CD4-positive, alpha-beta memory T cell (primary cell): ENCODE measurements around the gene TDRKH. TPM values are rescaled to one million over a fixed set of nuclear protein-coding genes. Genes with fewer than 3 reads are reported as not detected.
"Not testable (repeated sequence)": the region's sequence is repeated elsewhere in the genome, so short reads cannot be mapped to it uniquely, and the experiment has no call there.

Experiments used
- CTCF ChIA-PET: fragments of 350-600 bp; sonication (Branson Sonifier 250); formaldehyde crosslinking; loops from one replicate; lab custom pipeline; 2021; ENCODE audit warnings: inconsistent platforms; ENCODE audit not compliant: partially characterized antibody; lab: Charles Lee
- POLR2A ChIA-PET: fragments of 350-600 bp; sonication (Branson Sonifier 250); formaldehyde crosslinking; loops from one replicate; lab custom pipeline; 2021; ENCODE audit not compliant: partially characterized antibody; lab: Charles Lee
- DNase-seq, 5 donors: peaks; one replicate each; pipeline versions ENCODE4 v3.0.0 to v3.0.0-alpha.2; 2020 to 2022; ENCODE audit warnings: mixed read lengths in 1 of 5
- H3K27ac ChIP-seq: one replicate; pipeline ENCODE4 v1.7.0; 2013; ENCODE audit warnings: low read depth, low read length
- H3K27me3 ChIP-seq: 2 replicates; pipeline ENCODE4 v1.7.0; 2013; ENCODE audit warnings: mild to moderate bottlenecking, low read length, moderate library complexity; ENCODE audit not compliant: insufficient read depth
- H3K36me3 ChIP-seq: 2 replicates; pipeline ENCODE4 v1.7.0; 2013; ENCODE audit warnings: mild to moderate bottlenecking, low read length, moderate library complexity; ENCODE audit not compliant: insufficient read depth
- H3K4me1 ChIP-seq: 2 replicates; pipeline ENCODE4 v1.7.0; 2013; ENCODE audit warnings: mild to moderate bottlenecking, low read length, moderate library complexity; ENCODE audit not compliant: insufficient read depth
- H3K4me3 ChIP-seq, 2 donors: one replicate each; pipeline ENCODE4 v1.7.0; 2013; ENCODE audit warnings: low read length in 2 of 2, mild to moderate bottlenecking in 1 of 2
- H3K9me3 ChIP-seq, 2 donors: one replicate each; pipeline ENCODE4 v1.7.0; 2013; ENCODE audit warnings: low read length in 2 of 2, control low read depth in 1 of 2; ENCODE audit not compliant: control insufficient read depth in 1 of 2
- H3K27ac Mint-ChIP-seq, 7 donors: one replicate each; pipeline ENCODE4 v1.8.0; 2020 to 2021; ENCODE audit warnings: mixed read lengths in 7 of 7, mild to moderate bottlenecking in 6 of 7, inconsistent platforms in 3 of 7, moderate library complexity in 3 of 7
- H3K27me3 Mint-ChIP-seq, 2 donors: one replicate each; pipeline ENCODE4 v1.8.0; 2020 to 2021; ENCODE audit warnings: mixed read lengths in 2 of 2
- H3K36me3 Mint-ChIP-seq, 2 donors: one replicate each; pipeline ENCODE4 v1.8.0; 2020 to 2021; ENCODE audit warnings: mixed read lengths in 2 of 2, inconsistent platforms in 1 of 2, mild to moderate bottlenecking in 1 of 2
- H3K4me1 Mint-ChIP-seq, 4 donors: one replicate each; pipeline ENCODE4 v1.8.0; 2020 to 2021; ENCODE audit warnings: mixed read lengths in 4 of 4, mild to moderate bottlenecking in 1 of 4
- H3K4me3 Mint-ChIP-seq, 8 donors: one replicate each; pipeline ENCODE4 v1.8.0; 2020 to 2021; ENCODE audit warnings: mixed read lengths in 8 of 8, mild to moderate bottlenecking in 7 of 8, moderate library complexity in 6 of 8, inconsistent platforms in 3 of 8
- H3K9me3 Mint-ChIP-seq, 8 donors: one replicate each; pipeline ENCODE4 v1.8.0; 2020 to 2021; ENCODE audit warnings: mixed read lengths in 8 of 8, mild to moderate bottlenecking in 5 of 8, inconsistent platforms in 3 of 8, moderate library complexity in 1 of 8
- intact Hi-C: fragments of 100-400 bp; cut with micrococcal nuclease; formaldehyde crosslinking; loops from one replicate; pipeline ENCODE4 v1.15.1; 2023
- polyA plus RNA-seq, 2 donors: library from polyadenylated mRNA; unstranded; fragments of 300-500 nt; fragmentation: Illumina TruSeq; gene quantifications; one replicate each; pipeline ENCODE4 v1.2.3, GENCODE V29; 2021
- total RNA-seq, 2 experiments: library from RNA; stranded (reverse); gene quantifications; one replicate each; pipeline ENCODE4 v1.2.3, GENCODE V29; 2021

The TDRKH gene
- total and polyA plus RNA-seq, 4 experiments from 2014 or later: 16.6 to 29.3 (median 23.9) TPM

DNA sequence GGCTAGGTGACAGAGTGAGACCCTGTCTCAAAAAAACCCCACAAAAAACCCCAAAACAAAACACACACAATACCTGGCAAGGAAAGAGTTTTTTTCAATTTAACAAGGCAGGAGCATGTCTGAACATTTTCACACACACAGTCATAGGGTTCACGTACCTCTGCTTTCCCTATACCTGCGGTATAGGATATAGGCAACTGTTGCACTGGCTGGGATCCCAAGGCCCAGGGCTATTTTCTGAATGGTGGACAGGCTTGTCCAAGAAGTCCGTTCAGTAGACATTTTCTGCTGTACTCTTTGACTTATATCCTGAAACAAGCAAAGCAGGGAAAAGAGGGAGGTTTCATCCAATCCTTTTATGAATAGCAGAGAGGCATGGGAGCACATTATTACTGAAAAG, 7.6 kb downstream of the TDRKH start:
- no peaks in the 10 kb centered on the region for H3K9me3 Mint-ChIP-seq
- no peak overlapping the region for H3K27ac ChIP-seq
- H3K4me1 ChIP-seq: peaks cover 5% of the 10 kb centered on the region
- CTCF ChIA-PET: no interaction called here
- H3K27ac Mint-ChIP-seq: peak overlapping the region in 2 of 7 donors; percentile 12 to 19
- H3K4me3 Mint-ChIP-seq: no peak overlapping the region
- intact Hi-C loops: no loop called here
- DNase-seq: no peak
- no peak overlapping the region for H3K4me3 ChIP-seq
- H3K4me1 Mint-ChIP-seq: peaks cover 0 to 4% (median under 1%) of the 10 kb centered on the region in 4 donors
- no peaks in the 10 kb centered on the region for H3K9me3 ChIP-seq
- no peaks in the 10 kb centered on the region for H3K27me3 Mint-ChIP-seq
- H3K27me3 ChIP-seq: no peaks in the 10 kb centered on the region
- peaks cover 24% of the 10 kb centered on the region for H3K36me3 ChIP-seq
- H3K36me3 Mint-ChIP-seq: peaks cover 28 to 33% of the 10 kb centered on the region in 2 donors
- POLR2A ChIA-PET: interaction anchor here (0.9 kb wide), 1 partner anchor 19 kb away, joined by 3 read pairs; the partner anchor contains the start of gene MRPL9

DNA sequence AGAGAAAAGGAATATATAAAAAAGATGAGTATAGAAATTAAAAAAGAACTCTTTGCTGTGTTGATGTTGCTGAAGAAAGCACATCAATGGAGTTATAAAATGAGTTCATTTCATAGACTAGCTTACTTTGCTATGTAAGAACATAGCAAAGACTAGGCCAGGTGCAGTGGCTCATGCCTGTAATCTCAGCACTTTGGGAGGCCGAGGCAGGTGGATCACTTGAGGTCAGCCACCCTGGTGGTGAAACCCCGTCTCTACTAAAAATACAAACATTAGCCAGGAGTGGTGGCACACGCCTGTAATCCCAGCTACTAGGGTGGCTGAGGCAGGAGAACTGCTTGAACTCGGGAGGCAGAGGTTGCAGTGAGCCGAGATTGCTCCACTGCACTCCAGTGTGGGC, 8.3 kb downstream of the TDRKH start:
- H3K27me3 Mint-ChIP-seq, POLR2A ChIA-PET, H3K4me1 Mint-ChIP-seq, CTCF ChIA-PET, H3K9me3 ChIP-seq, DNase-seq, H3K4me3 Mint-ChIP-seq, H3K27ac ChIP-seq, H3K4me3 ChIP-seq, H3K27me3 ChIP-seq, H3K4me1 ChIP-seq, H3K9me3 Mint-ChIP-seq, intact Hi-C loops: not testable (repeated sequence)
- H3K36me3 Mint-ChIP-seq: peaks cover 28 to 35% of the 10 kb centered on the region in 2 donors
- peak overlapping the region in 1 of 7 donors; percentile 25 for H3K27ac Mint-ChIP-seq
- peaks cover 26% of the 10 kb centered on the region for H3K36me3 ChIP-seq

DNA sequence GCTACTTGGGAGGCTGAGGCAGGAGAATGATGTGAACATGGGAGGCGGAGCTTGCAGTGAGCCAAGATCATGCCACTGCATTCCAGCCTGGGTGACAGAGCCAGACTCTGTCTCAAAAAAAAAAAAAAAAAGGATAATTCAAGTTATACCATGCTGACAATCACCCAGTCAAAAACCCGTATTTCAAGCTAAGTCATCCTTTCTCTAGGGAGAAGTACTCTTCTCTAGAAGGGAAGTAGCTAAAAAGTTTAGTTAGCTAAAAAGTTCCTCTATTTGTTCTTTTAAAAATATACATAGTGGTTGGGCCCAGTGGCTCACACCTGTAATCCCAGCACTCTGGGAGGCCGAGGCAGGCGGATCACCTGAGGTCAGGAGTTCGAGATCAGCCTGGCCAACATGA, 9.6 kb downstream of the TDRKH start:
- CTCF ChIA-PET: interaction anchor here (1.8 kb wide), 1 partner anchor 9 kb away, joined by 5 read pairs; the partner anchor contains the start of gene TDRKH
- not testable (repeated sequence) for H3K4me1 Mint-ChIP-seq, H3K9me3 ChIP-seq

DNA sequence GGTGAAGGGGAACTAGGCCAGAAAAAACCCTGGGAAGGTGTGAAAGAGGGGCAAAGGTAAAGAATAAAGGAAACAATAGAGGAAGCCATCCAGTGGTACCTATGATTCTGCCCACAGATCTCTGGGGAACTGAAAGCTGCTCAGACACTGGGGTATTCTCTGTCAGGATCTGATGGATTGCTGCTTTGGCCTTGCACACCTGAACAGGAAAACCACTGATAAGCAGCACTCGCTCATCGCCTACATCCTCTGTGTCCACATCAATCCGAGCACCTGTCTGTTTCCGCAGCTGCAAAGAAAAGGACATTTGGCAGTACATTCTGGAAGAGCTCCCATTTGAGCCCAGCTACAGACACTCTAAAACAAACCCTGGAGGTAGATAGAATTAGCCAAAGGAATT, 10.4 kb downstream of the TDRKH start:
- Histone ChIP-seq H3K27ac (no peak overlapping the region), H3K36me3 (peaks cover 46% of the 10 kb centered on the region), H3K4me1 (peaks cover 5% of the 10 kb centered on the region), H3K27me3 (no peaks in the 10 kb centered on the region), H3K9me3 (no peaks in the 10 kb centered on the region), H3K4me3 (no peak overlapping the region)
- intact Hi-C loops: no loop called here
- Mint-ChIP-seq H3K4me1 (no peaks in the 10 kb centered on the region), H3K4me3 (no peak overlapping the region), H3K27me3 (no peaks in the 10 kb centered on the region), H3K9me3 (no peaks in the 10 kb centered on the region), H3K27ac (peak overlapping the region in 1 of 7 donors; percentile 70), H3K36me3 (peaks cover 43 to 57% of the 10 kb centered on the region in 2 donors)
- CTCF ChIA-PET: interaction anchor here (1.8 kb wide), 1 partner anchor 10 kb away, joined by 5 read pairs; the partner anchor contains the start of gene TDRKH
- DNase-seq: no peak
- POLR2A ChIA-PET: no interaction called here

More for the DNA sequence above, 9.6 kb downstream of the TDRKH start:
- H3K27ac ChIP-seq, H3K4me1 ChIP-seq, POLR2A ChIA-PET, H3K9me3 Mint-ChIP-seq, DNase-seq, intact Hi-C loops, H3K27me3 ChIP-seq, H3K27ac Mint-ChIP-seq, H3K4me3 Mint-ChIP-seq, H3K4me3 ChIP-seq, H3K27me3 Mint-ChIP-seq: not testable (repeated sequence)
- H3K36me3 Mint-ChIP-seq: peaks cover 36 to 48% of the 10 kb centered on the region in 2 donors
- peaks cover 37% of the 10 kb centered on the region for H3K36me3 ChIP-seq

DNA sequence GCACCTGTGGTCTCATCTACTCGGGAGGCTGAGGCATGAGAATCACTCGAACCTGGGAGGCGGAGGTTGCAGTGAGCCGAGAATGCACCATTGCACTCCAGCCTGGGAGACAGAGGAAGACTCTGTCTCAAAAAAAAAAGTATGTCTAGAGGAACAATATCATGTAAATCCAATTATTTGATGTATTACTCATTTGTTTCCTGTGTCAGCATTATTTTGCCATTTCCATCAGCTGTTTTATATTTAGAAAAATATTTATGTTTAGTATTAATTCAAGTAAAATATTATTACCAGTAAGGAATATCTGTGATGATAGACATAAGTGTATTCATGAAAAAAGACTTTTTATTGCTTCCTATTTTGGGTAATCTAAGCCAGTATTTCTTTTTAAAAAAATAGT, 13.0 kb downstream of the TDRKH start:
- Histone ChIP-seq H3K4me1 (no peaks in the 10 kb centered on the region), H3K36me3 (peaks cover 56% of the 10 kb centered on the region), H3K9me3 (no peaks in the 10 kb centered on the region), H3K27ac (no peak overlapping the region), H3K4me3 (no peak overlapping the region), H3K27me3 (no peaks in the 10 kb centered on the region)
- H3K27ac Mint-ChIP-seq: no peak overlapping the region
- intact Hi-C loops: no loop called here
- no peaks in the 10 kb centered on the region for H3K27me3 Mint-ChIP-seq
- ChIA-PET POLR2A (interaction anchor here (1.2 kb wide), 1 partner anchor 14 kb away, joined by 4 read pairs; the partner anchor contains the start of gene MRPL9), CTCF (no interaction called here)
- H3K4me1 Mint-ChIP-seq: no peaks in the 10 kb centered on the region
- DNase-seq: no peak
- no peak overlapping the region for H3K4me3 Mint-ChIP-seq
- H3K9me3 Mint-ChIP-seq: no peaks in the 10 kb centered on the region
- H3K36me3 Mint-ChIP-seq: peaks cover 52 to 73% of the 10 kb centered on the region in 2 donors

DNA sequence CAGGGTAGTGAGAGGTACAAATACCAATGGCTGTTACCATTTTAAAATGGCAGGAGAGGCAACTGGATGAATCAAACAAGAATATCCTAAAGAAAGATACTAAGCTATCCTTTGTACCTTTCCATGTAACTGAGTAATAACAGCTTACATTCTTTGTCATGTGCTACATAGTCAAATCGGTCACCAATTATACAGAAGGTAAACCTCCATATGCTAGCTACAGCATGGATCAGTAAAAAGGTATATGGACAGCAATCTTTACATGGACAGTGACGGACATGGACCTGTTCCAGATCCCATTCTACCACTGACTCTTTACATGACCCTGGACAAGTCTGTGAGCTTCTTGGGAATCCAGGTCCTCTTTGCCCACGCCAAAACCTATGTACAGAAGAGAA, 13.6 kb downstream of the TDRKH start:
- DNase-seq: no peak
- H3K27ac ChIP-seq: no peak overlapping the region
- no peaks in the 10 kb centered on the region for H3K27me3 ChIP-seq
- no peaks in the 10 kb centered on the region for H3K9me3 ChIP-seq
- Mint-ChIP-seq H3K4me1 (no peaks in the 10 kb centered on the region), H3K9me3 (no peaks in the 10 kb centered on the region), H3K36me3 (peaks cover 52 to 68% of the 10 kb centered on the region in 2 donors), H3K27me3 (no peaks in the 10 kb centered on the region), H3K4me3 (no peak overlapping the region), H3K27ac (no peak overlapping the region)
- intact Hi-C loops: no loop called here
- ChIA-PET POLR2A (interaction anchor here (1.2 kb wide), 1 partner anchor 13 kb away, joined by 4 read pairs; the partner anchor contains the start of gene MRPL9), CTCF (interaction anchor here (0.8 kb wide), 1 partner anchor 58 kb away, joined by 3 read pairs; no protein-coding TSS in a partner anchor)
- peaks cover 56% of the 10 kb centered on the region for H3K36me3 ChIP-seq
- no peak overlapping the region for H3K4me3 ChIP-seq
- H3K4me1 ChIP-seq: no peaks in the 10 kb centered on the region

DNA sequence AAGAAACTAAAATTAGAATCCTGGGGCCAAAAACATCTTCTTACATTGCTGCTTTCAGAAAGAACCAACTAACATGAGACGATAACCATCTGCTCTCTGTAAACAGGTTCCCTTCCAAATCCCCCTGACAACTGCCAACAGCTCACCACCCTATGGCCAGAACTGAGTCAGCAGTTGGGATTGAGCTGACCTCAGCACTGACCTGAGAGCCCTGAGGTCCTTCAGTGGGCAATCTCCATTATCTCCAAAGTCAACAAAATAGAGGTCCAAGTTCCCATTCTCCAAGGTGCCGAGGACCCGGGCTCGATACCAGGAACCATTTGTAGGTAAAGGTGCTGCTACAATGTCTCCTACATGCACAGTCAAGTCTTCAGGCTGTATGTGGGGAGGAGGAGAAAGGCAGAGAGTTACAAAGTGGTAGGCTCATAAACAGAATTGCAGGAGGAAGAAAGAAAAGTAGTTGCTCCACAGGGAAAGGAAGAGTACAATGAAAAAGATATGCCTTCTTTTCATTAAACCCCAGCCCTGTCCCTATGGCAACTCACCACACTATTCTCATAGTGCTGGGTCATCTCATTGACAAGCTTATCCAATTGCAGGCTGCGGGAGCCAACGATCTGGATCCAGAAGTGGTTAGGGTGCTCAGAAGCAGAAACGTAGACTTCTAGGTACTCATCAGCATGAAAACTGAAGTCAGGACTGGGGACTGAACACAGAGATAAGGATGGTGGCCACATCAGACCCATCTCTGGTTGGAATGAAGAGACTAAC, 14.2 kb downstream of the TDRKH start:
- Mint-ChIP-seq H3K9me3 (no peaks in the 10 kb centered on the region), H3K4me1 (no peaks in the 10 kb centered on the region), H3K27me3 (no peaks in the 10 kb centered on the region), H3K27ac (peak overlapping the region in 1 of 7 donors; percentile 73), H3K4me3 (no peak overlapping the region), H3K36me3 (peaks cover 48 to 66% of the 10 kb centered on the region in 2 donors)
- POLR2A ChIA-PET: interaction anchor here (0.7 to 1.2 kb wide), 3 partner anchors 13 to 16 kb away, joined by 3 to 4 read pairs (median 3); partner anchors contain the start of gene MRPL9
- Histone ChIP-seq H3K27me3 (no peaks in the 10 kb centered on the region), H3K4me3 (no peak overlapping the region), H3K4me1 (no peaks in the 10 kb centered on the region), H3K9me3 (no peaks in the 10 kb centered on the region), H3K36me3 (peaks cover 56% of the 10 kb centered on the region), H3K27ac (no peak overlapping the region)
- intact Hi-C loops: no loop called here
- CTCF ChIA-PET: interaction anchor here (0.8 to 1.4 kb wide), 2 partner anchors 59 to 60 kb away, joined by 3 to 4 read pairs; no protein-coding TSS in a partner anchor
- no peak for DNase-seq
